Esophagus (tissue), 2 donors: ENCODE measurements around the gene BACE1-AS. TPM values are rescaled to one million over a fixed set of nuclear protein-coding genes. Genes with fewer than 3 reads are reported as not detected.
A peak's percentile ranks its signal among the peaks of the same experiment; 100 is the strongest.
"Not testable (repeated sequence)": the region's sequence is repeated elsewhere in the genome, so short reads cannot be mapped to it uniquely, and the experiment has no call there.

Experiments used
- H3K27ac ChIP-seq, 2 donors: one replicate each; pipeline ENCODE4 v1.5.1; 2013; ENCODE audit warnings: low read depth in 2 of 2, mild to moderate bottlenecking in 2 of 2, inconsistent platforms in 1 of 2, low read length in 1 of 2, moderate library complexity in 1 of 2
- H3K27me3 ChIP-seq, 2 donors: one replicate each; pipeline ENCODE4 v1.6.1; 2013; ENCODE audit warnings: low read length in 2 of 2, control low read depth in 1 of 2, mild to moderate bottlenecking in 1 of 2; ENCODE audit not compliant: insufficient read depth in 2 of 2, control insufficient read depth in 1 of 2
- H3K36me3 ChIP-seq, 2 donors: one replicate each; pipeline ENCODE4 v1.6.1; 2013; ENCODE audit warnings: low read length in 1 of 2; ENCODE audit not compliant: control insufficient read depth in 2 of 2, insufficient read depth in 2 of 2
- H3K4me1 ChIP-seq, 2 donors: one replicate each; pipeline ENCODE4 v1.6.1; 2013; ENCODE audit warnings: low read length in 1 of 2; ENCODE audit not compliant: control insufficient read depth in 2 of 2, insufficient read depth in 2 of 2
- H3K4me3 ChIP-seq, 2 donors: one replicate each; pipeline ENCODE4 v1.5.1; 2013; ENCODE audit warnings: low read length in 2 of 2, mild to moderate bottlenecking in 2 of 2, low read depth in 1 of 2, moderate library complexity in 1 of 2
- H3K9me3 ChIP-seq, 2 donors: one replicate each; pipeline ENCODE4 v1.6.1; 2013; ENCODE audit warnings: mild to moderate bottlenecking in 2 of 2, low read depth in 1 of 2, low read length in 1 of 2, moderate library complexity in 1 of 2; ENCODE audit not compliant: control insufficient read depth in 2 of 2, insufficient read depth in 1 of 2
- WGBS, 2 donors: extraction: QIAGEN DNeasy Blood & Tissue Kit; methylation state at CpG; one replicate each; pipeline ENCODE4 v1.1.7; 2013; 5-methylcytosine and 5-hydroxymethylcytosine counted together
- polyA plus RNA-seq, 2 donors: library from polyadenylated mRNA; stranded (reverse); fragments of 200-250 nt; gene quantifications; one replicate each; pipeline ENCODE4 v1.2.3, GENCODE V29; 2013
- donor health status: healthy with polysubstance abuse.
- donor health status: Bipolar disorder and iron deficiency.

Gene BACE1-AS
- polyA plus RNA-seq, 2 donors: 2.3 to 5.9 TPM

DNA sequence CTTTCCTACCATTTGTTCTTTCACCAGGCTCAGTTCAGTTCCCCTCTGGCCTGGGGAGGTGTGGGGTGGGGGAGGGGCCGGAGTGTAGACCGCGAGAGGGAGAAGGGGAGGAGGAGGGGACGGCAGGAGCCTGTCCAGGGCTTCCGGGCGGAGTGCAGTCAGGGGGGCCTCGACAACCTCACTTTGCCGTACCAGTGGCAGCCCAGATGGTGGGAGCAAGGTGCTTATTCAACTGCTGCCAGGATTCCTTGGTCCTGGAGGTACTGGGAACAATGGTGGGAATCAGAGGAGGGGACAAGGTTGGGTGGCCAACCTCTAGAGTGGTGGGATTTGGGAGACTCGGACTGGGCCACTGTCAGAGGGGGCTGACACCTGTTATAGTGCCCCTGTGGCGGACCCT lies 23.7 kb downstream of the BACE1-AS start:
- H3K27me3 ChIP-seq: no peaks in the 10 kb centered on the region
- H3K36me3 ChIP-seq: no peaks in the 10 kb centered on the region
- H3K27ac ChIP-seq: no peak overlapping the region
- peak overlapping the region in 1 of 2 donors; percentile 72 for H3K4me3 ChIP-seq
- 28 to 34% methylated on average over 10 of the region's 10 CpGs for WGBS, 2 donors
- no peaks in the 10 kb centered on the region for H3K9me3 ChIP-seq
- peaks cover 4 to 13% of the 10 kb centered on the region in 2 donors for H3K4me1 ChIP-seq

DNA sequence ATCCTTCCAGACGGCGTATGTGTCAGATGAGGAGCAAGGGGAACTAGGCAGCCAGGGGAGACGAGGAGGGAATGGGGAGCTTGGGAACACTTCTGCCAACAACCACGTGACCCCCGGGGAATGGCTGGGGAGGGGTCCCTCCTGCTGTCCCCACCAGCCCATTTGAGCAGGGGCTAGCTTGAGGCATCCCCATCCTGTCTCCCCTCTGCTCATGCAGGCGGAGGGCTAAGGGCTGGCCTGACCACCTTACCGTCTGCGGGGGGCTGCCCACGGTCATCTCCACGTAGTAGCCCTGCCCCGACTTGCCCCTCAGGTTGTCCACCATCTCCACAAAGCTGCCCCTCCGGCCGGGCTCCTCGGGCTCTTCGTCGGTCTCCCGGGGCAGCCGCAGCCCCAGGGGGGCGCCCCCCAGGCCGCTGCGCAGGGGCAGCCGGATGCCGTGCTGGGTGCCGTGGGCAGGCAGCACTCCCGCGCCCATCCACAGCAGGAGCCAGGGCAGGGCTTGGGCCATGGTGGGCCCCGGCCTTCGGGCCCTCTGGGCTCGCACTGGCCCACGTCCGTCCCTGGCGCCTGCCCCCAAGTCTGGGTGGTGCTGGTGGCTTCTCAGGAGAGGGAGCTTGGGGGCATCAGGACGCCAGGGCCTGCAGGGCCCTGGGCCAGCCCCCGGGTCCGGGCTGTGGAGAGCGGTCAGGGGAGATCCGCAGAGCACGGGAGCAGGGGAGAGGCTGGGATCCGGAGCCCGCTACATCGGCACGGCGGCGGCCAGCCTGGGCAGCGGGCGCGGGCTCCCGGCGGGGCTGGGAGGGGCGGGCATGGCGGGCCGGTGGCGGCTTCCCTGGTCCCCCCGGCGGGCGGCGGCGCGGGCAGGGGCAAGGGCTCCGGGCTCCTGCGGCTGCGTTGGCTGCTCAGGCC lies 24.4 kb downstream of the BACE1-AS start:
- H3K36me3 ChIP-seq: no peaks in the 10 kb centered on the region
- peaks cover 4 to 13% of the 10 kb centered on the region in 2 donors for H3K4me1 ChIP-seq
- WGBS, 2 donors: 3 to 4% methylated on average over 43 to 62 of the region's 62 CpGs
- peak overlapping the region; percentile 72 to 76 for H3K4me3 ChIP-seq
- H3K27me3 ChIP-seq: no peaks in the 10 kb centered on the region
- peak overlapping the region; percentile 27 to 31 for H3K27ac ChIP-seq
- no peaks in the 10 kb centered on the region for H3K9me3 ChIP-seq

DNA sequence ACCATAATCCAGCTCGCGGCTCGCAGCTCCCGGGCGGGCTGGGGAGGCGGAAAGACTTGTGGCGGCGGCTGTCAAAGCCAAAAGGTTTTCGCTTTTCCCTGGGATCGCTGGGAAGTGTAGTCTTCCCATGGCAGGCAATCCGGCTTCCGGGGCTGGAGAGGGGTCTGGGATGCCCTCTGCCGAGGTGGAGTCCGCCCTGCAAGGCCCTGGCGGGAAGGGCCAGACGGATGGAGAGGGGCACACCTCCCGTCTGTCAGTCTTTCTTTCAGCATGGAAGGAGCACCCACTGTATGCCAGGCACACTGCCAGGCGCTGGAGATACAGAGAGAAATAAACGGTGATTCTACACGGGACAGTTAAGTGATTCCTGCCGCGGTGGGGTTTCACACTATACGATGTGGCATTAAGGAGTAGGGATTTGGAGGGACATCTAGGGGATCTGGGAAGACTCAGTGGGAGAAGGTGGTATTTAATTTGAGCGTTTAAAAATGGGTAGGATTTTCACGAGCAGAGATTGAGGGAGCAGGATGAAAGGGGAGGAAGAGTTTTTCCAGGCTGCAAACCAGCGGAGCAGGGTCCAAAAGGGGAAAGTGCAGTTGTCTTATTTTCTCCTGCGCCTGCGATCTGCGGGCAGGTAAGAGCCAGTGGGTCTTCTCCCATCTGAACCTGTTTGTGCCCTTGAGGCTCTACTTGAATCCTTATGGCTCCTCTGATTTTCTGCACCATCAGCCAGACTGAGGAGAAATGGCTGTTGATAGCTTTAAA lies 25.2 kb downstream of the BACE1-AS start, which contains the start of gene BACE1:
Gene BACE1, minus strand, starts transcription at position 60 of the 765 bp plus-strand sequence. CDS start 461 bp downstream, outside the sequence.
- 6 to 7% methylated on average over 29 of the region's 29 CpGs for WGBS, 2 donors
- Histone ChIP-seq H3K36me3 (no peaks in the 10 kb centered on the region), H3K9me3 (no peaks in the 10 kb centered on the region), H3K4me3 (peak within 1 kb of the TSS; percentile 72 to 76), H3K27ac (peak within 1 kb of the TSS; percentile 27 to 31), H3K27me3 (no peaks in the 10 kb centered on the region), H3K4me1 (peaks cover 4 to 13% of the 10 kb centered on the region in 2 donors)

DNA sequence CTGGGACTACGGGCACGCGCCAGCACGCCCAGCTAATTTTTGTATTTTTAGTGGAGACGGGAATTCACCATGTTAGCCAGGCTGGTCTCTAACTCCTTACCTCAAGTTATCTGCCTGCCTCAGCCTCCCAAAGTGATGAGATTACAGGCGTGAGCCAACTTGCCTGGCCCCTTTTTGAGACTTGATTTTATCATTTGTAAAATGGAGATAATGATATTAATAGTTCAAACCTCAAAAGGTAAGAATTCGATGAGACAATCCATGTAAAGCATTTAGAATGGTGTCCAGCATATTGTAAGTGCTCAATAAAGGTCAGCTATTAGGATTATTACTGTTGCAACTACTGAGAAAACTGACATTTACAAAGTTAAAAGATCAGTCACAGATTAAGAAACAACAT lies 27.6 kb downstream of the BACE1-AS start:
- no peaks in the 10 kb centered on the region for H3K36me3 ChIP-seq
- H3K27ac ChIP-seq: no peak overlapping the region
- 83 to 88% methylated on average over 7 of the region's 7 CpGs for WGBS, 2 donors
- H3K4me3 ChIP-seq: no peak overlapping the region
- H3K27me3 ChIP-seq: no peaks in the 10 kb centered on the region
- H3K4me1 ChIP-seq: peaks cover 4 to 13% of the 10 kb centered on the region in 2 donors
- no peaks in the 10 kb centered on the region for H3K9me3 ChIP-seq

DNA sequence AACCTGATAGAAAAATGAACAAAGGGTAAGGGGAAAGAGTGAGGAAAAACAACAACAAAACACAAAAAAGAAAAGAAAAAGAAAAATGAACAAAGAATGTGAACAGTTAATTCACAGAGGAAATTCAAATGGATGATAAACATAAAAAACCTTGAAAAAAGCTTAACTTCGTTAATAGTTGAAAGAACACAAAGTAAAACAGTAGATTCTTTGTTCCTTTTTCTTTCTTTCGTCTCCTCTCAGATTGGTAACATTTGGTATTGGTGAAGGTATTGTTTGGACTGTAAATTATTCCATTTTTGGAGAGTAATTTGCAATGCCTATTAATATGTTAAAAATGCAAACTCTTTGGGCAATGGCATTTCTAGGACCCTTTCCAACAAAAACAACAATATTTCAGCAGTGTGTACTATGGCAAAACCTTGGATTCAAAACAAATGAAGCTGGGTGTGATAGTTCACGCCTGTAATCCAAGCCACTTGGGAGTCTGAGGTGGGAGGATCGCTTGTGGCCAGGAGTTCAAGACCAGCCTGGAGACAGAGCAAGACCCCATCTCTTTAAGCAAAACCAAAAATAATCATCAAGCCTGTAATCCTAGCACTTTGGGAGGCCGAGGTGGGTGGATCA lies 28.2 kb downstream of the BACE1-AS start:
- peaks cover 4 to 11% of the 10 kb centered on the region in 2 donors for H3K4me1 ChIP-seq
- no peaks in the 10 kb centered on the region for H3K9me3 ChIP-seq
- H3K4me3 ChIP-seq: no peak overlapping the region
- no peak overlapping the region for H3K27ac ChIP-seq
- H3K27me3 ChIP-seq: no peaks in the 10 kb centered on the region
- H3K36me3 ChIP-seq: no peaks in the 10 kb centered on the region
- WGBS, 2 donors: 68 to 83% methylated on average over 5 of the region's 5 CpGs

DNA sequence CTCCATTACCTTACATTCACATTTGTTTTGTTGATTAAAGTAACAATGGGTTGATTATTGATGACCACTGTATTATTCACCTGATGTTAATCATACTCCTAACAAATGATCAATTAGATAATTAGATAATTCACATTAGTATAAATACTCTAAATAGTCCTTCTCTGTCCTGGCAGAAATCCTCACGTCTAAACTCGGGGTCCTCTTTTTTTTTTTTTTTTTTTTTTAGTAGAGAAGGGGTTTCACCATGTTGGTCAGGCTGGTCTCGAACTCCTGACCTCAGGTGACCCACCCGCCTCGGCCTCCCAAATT lies 36.1 kb downstream of the BACE1-AS start:
- not testable (repeated sequence) for H3K36me3 ChIP-seq, H3K9me3 ChIP-seq, H3K27me3 ChIP-seq, H3K4me1 ChIP-seq
- 7 to 16% methylated on average over 5 of the region's 5 CpGs for WGBS, 2 donors
- Histone ChIP-seq H3K27ac (peak overlapping the region in 1 of 2 donors; percentile 97), H3K4me3 (peak overlapping the region in 1 of 2 donors; percentile 95)

DNA sequence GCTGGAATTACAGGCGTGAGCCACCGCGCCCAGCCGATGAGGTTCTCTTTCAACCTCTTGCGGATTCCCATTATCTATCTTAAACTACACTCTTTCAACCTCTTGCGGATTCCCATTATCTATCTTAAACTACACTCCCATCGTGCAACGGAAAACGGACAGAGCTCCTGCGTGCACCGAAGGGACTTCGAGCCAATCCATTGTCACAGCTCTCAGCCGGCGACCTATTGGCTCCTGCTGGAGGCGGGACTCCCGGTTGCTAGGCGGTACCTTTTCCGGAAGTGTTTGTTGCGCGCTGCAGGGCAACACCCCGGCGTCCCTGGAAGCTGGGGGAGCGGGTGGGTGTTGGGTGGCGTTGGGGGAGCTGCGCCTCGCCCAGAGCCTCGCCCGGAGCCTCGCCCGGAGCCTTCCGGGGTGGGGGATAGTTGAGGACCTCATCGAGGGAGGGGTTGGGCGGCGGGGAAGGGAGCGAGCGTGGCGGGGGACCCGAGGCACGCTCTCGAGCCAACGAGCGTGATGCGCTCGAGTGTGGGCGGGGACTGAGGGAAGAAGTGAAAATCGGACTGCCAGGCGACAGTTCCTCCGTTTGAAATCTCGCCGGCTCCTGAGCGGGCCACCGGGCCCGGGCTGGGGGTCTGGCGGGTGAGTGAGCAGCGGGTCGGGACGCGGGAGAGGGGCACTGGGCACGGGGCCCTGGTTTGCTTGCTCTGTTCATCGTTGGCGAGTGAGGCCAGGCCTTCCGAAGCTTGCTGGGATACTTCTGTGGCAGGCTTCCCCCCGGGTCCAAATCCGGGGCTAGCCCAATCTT lies 36.6 kb downstream of the BACE1-AS start, which contains the start of gene CEP164:
Gene CEP164, plus strand, starts transcription at position 288 of the 808 bp plus-strand sequence. CDS start 10,733 bp downstream, outside the sequence.
- H3K4me3 ChIP-seq: peak within 1 kb of the TSS; percentile 73 to 95
- WGBS, 2 donors: 0 to 1% methylated on average over 64 of the region's 64 CpGs
- H3K27me3 ChIP-seq: no peaks in the 10 kb centered on the region
- peaks cover 0 to 5% of the 10 kb centered on the region in 2 donors for H3K4me1 ChIP-seq
- no peaks in the 10 kb centered on the region for H3K36me3 ChIP-seq
- peak within 1 kb of the TSS; percentile 91 to 97 for H3K27ac ChIP-seq
- H3K9me3 ChIP-seq: no peaks in the 10 kb centered on the region

DNA sequence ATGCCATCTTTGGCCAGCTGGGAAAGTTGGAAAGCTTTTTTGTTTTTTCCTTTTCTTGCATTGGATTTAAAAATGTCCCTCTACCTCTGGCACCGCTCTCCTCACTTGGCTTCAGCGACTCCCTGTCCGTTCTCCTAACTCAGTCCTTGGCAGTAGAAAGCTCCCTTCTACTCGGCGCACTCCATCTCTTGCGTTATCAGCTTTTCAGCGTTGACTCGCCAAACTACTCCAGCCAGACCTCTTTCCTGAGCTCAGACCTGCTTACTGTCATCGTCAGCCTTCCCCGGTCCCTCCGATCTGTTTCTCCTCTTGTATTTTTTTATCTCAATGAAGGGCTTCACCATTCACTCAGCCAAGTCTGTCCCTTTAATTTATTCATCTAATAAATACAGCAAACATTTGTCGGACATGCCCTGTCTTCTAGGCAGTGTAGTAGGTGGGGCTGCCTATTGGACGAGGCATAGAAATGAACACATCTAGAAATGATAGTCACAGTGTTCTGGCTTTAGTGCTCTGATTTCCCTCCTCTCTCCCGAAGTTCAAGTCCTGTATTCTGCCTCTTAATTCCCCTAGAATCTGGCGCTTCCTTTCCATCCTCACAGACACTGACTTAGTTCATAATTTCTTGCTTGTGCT lies 37.3 kb downstream of the BACE1-AS start:
- no peaks in the 10 kb centered on the region for H3K36me3 ChIP-seq
- no peaks in the 10 kb centered on the region for H3K27me3 ChIP-seq
- 4 to 7% methylated on average over 15 of the region's 15 CpGs for WGBS, 2 donors

More for the DNA sequence above, 37.3 kb downstream of the BACE1-AS start:
- Histone ChIP-seq H3K4me3 (peak overlapping the region; percentile 73 to 95), H3K9me3 (no peaks in the 10 kb centered on the region), H3K27ac (peak overlapping the region; percentile 91 to 97), H3K4me1 (peaks cover 0 to 5% of the 10 kb centered on the region in 2 donors)
